ENCODE measurements around the gene FREM1. TPM values are rescaled to one million over a fixed set of nuclear protein-coding genes. Genes with fewer than 3 reads are reported as not detected.

FREM1 gene
- total RNA-seq, 1 donor from 2014 or later, result 4.3 TPM

DNA sequence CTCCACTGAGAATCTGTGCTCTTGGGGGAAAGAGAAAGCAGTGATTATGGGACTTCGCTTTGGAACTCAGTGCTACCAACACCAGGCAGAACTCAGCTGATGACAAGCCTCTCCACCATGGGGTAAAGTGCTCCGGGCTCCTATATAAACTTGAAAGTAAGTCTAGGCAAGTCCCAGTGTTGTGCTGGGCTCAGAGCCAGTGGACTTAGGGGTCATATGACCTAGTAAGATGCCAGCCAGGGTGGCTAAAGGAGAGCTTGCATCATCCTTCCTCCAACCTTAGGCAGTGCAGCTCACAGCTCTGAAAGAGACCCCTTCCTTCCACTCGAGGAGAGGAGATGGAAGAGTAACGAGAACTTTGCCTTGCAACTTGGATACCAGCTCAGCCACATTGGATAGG is 35.1 kb upstream of the FREM1 start:
- intact Hi-C loops (cut with DNase I), result no loop called here
- ATAC-seq, result no peak
- Histone ChIP-seq H3K36me3 (no peaks in the 10 kb centered on the region), H3K4me1 (no peaks in the 10 kb centered on the region), H3K27me3 (ENCODE audit: low read depth) (no peaks in the 10 kb centered on the region), H3K4me3 (no peak overlapping the region), H3K27ac (no peak overlapping the region), H3K9me3 (no peaks in the 10 kb centered on the region)
- no peak for DNase-seq
- TF ChIP-seq, protein P1, sequence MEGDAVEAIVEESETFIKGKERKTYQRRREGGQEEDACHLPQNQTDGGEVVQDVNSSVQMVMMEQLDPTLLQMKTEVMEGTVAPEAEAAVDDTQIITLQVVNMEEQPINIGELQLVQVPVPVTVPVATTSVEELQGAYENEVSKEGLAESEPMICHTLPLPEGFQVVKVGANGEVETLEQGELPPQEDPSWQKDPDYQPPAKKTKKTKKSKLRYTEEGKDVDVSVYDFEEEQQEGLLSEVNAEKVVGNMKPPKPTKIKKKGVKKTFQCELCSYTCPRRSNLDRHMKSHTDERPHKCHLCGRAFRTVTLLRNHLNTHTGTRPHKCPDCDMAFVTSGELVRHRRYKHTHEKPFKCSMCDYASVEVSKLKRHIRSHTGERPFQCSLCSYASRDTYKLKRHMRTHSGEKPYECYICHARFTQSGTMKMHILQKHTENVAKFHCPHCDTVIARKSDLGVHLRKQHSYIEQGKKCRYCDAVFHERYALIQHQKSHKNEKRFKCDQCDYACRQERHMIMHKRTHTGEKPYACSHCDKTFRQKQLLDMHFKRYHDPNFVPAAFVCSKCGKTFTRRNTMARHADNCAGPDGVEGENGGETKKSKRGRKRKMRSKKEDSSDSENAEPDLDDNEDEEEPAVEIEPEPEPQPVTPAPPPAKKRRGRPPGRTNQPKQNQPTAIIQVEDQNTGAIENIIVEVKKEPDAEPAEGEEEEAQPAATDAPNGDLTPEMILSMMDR (IDR thresholded peaks at IDR 0.05), result no peak

DNA sequence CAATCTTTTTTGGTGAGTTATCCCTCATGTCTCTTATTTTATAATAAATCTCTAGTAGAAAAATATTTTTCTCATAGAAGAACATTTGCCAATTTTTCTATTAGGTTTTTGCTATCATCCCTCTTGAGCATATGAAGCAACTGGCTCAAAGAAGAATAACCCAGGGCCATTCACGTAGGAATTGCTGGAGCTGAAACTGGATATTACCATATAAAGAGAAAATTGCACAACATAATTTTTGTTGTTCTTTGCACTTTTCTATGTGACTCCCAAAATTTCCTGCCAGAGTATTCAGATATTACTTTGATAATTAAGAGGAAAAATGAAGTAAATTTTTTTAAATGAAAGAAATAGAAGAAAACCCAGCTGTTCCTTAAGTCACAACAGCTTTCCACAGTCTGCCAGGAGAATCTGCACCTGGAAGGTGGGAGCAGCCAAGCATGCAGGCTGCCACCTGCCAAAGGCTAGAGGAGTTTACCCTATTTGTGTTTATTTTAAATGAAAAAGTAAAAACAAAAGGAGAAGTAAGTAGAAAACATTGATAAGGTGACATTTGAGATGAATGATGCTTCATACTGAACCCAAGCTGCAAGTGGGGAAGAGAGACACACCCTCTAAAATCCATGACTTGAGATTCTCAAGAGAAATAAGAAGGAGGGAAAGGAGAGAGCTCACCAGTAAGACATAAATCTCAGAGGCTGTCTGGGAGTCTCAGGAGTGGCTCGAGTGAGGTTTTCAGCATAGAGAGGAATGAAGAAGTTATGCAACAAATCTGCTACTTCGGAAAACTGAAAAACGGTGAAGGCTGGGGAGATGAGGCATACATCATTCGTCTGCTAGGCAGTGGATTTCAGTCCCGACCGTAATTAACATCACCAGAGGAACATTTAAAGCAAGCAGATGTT is 31.5 kb upstream of the FREM1 start:
- no peaks in the 10 kb centered on the region for H3K27me3 ChIP-seq (ENCODE audit: low read depth)
- H3K4me1 ChIP-seq, result no peaks in the 10 kb centered on the region
- TF ChIP-seq, protein P1 (IDR thresholded peaks at IDR 0.05), result no peak
- no peak overlapping the region for H3K27ac ChIP-seq
- DNase-seq (no peak), ATAC-seq (no peak)
- no peaks in the 10 kb centered on the region for H3K36me3 ChIP-seq
- H3K9me3 ChIP-seq, result no peaks in the 10 kb centered on the region
- intact Hi-C loops (cut with DNase I), result no loop called here
- H3K4me3 ChIP-seq, result no peak overlapping the region

GRCh38 chr9:14939378-14939777 is 29.1 kb upstream of the FREM1 start:
- no peak for ATAC-seq
- H3K27ac ChIP-seq, result no peak overlapping the region

GRCh38 chr9:14937216-14937615 is 27.0 kb upstream of the FREM1 start:
- TF ChIP-seq, protein P1 (IDR thresholded peaks at IDR 0.05), result no peak
- H3K36me3 ChIP-seq, result no peaks in the 10 kb centered on the region
- intact Hi-C loops (cut with DNase I), result no loop called here
- H3K4me1 ChIP-seq, result no peaks in the 10 kb centered on the region
- DNase-seq (no peak), ATAC-seq (no peak)
- H3K9me3 ChIP-seq, result no peaks in the 10 kb centered on the region
- H3K4me3 ChIP-seq, result no peak overlapping the region
- H3K27me3 ChIP-seq (ENCODE audit: low read depth), result no peaks in the 10 kb centered on the region
- no peak overlapping the region for H3K27ac ChIP-seq

More at GRCh38 chr9:14939378-14939777, 29.1 kb upstream of the FREM1 start:
- intact Hi-C loops (cut with DNase I), result no loop called here
- no peak for DNase-seq
- Histone ChIP-seq H3K36me3 (no peaks in the 10 kb centered on the region), H3K4me3 (no peak overlapping the region), H3K4me1 (no peaks in the 10 kb centered on the region), H3K9me3 (no peaks in the 10 kb centered on the region), H3K27me3 (ENCODE audit: low read depth) (no peaks in the 10 kb centered on the region)
- TF ChIP-seq, protein P1 (IDR thresholded peaks at IDR 0.05), result no peak

- TF ChIP-seq, protein P1 (IDR thresholded peaks at IDR 0.05), result no peak
- no peak overlapping the region for H3K4me3 ChIP-seq
- intact Hi-C loops (cut with DNase I), result no loop called here
- H3K4me1 ChIP-seq, result no peaks in the 10 kb centered on the region
- no peak overlapping the region for H3K27ac ChIP-seq
- H3K27me3 ChIP-seq (ENCODE audit: low read depth), result no peaks in the 10 kb centered on the region
- no peaks in the 10 kb centered on the region for H3K36me3 ChIP-seq
- H3K9me3 ChIP-seq, result no peaks in the 10 kb centered on the region
- ATAC-seq, result no peak
- no peak for DNase-seq
Measured at GRCh38 chr9:14936491-14936890, 26.3 kb upstream of the FREM1 start.

Data from lower lobe of right lung (tissue), 2 donors.